ENCODE measurements around the gene HADH. TPM values are rescaled to one million over a fixed set of nuclear protein-coding genes. Genes with fewer than 3 reads are reported as not detected.

Gene HADH
- total RNA-seq, 1 experiment from 2014 or later, result 39.8 TPM

DNA sequence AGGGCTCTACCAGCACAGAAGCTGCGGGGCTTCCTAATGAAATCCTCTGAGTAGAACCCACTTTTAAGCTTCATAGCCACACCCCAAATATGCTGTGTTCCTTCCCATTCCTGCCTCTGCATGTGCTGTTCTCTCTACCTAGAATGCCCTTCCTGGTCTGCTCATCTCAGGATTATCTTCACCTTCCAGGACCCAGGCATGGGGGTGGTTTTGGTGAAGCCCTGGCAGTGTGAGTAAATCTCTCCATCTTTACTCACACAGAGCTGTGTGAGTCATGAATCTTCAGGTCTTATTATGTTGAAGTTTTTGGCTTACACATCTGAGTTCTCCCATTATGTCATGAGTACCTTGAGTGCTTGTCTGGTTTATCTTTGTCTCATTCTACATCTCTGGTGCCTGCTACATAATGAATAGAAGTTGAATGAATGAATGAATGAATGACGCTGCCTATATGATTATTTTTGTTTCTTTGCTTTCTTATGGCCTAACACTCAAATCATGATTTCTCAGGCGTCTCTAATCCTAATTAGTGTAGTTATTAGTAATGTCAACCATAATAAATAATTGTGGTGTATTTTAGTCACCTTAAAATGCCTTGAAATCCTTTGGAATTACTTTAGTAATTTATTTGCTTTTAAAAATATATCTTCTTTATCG, 41.9 kb downstream of the HADH start:
- no peak overlapping the region for H3K4me3 Mint-ChIP-seq
- DNase-seq (ENCODE audit: low spot score), result no peak
- H3K9me3 Mint-ChIP-seq, result no peaks in the 10 kb centered on the region
- peaks cover 48% of the 10 kb centered on the region for H3K36me3 Mint-ChIP-seq
- H3K27ac Mint-ChIP-seq, result no peak overlapping the region
- peaks cover 2% of the 10 kb centered on the region; the same call in 1 of the 2 replicates for H3K4me1 Mint-ChIP-seq
- ATAC-seq, result no peak
- CTCF ChIA-PET, result interaction anchor here (1.0 to 1.7 kb wide), 3 partner anchors 17 to 540 kb away, joined by 3 to 12 read pairs (median 4); no protein-coding TSS in a partner anchor
- TF ChIP-seq, protein P1, sequence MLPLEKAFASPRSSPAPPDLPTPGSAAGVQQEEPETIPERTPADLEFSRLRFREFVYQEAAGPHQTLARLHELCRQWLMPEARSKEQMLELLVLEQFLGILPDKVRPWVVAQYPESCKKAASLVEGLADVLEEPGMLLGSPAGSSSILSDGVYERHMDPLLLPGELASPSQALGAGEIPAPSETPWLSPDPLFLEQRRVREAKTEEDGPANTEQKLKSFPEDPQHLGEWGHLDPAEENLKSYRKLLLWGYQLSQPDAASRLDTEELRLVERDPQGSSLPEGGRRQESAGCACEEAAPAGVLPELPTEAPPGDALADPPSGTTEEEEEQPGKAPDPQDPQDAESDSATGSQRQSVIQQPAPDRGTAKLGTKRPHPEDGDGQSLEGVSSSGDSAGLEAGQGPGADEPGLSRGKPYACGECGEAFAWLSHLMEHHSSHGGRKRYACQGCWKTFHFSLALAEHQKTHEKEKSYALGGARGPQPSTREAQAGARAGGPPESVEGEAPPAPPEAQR (CRISPR knock-in tag; IDR thresholded peaks at IDR 0.05), result no peak
- TF ChIP-seq FOXJ3 (CRISPR knock-in tag; IDR thresholded peaks at IDR 0.05; ENCODE audit: borderline replicate concordance), result no peak
- TF ChIP-seq, protein P2, sequence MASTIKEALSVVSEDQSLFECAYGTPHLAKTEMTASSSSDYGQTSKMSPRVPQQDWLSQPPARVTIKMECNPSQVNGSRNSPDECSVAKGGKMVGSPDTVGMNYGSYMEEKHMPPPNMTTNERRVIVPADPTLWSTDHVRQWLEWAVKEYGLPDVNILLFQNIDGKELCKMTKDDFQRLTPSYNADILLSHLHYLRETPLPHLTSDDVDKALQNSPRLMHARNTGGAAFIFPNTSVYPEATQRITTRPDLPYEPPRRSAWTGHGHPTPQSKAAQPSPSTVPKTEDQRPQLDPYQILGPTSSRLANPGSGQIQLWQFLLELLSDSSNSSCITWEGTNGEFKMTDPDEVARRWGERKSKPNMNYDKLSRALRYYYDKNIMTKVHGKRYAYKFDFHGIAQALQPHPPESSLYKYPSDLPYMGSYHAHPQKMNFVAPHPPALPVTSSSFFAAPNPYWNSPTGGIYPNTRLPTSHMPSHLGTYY (CRISPR knock-in tag; IDR thresholded peaks at IDR 0.05), result no peak
- TF ChIP-seq FOXK1 (CRISPR knock-in tag; IDR thresholded peaks at IDR 0.05), result no peak
- TF ChIP-seq GRHL2 (CRISPR knock-in tag; IDR thresholded peaks at IDR 0.05; ENCODE audit: insufficient replicate concordance, severe bottlenecking), result no peak
- no peak for TF ChIP-seq JUN (CRISPR knock-in tag; IDR thresholded peaks at IDR 0.05)
- H3K27me3 Mint-ChIP-seq (ENCODE audit: low read depth), result no peaks in the 10 kb centered on the region
- POLR2A ChIA-PET, result no interaction called here

DNA sequence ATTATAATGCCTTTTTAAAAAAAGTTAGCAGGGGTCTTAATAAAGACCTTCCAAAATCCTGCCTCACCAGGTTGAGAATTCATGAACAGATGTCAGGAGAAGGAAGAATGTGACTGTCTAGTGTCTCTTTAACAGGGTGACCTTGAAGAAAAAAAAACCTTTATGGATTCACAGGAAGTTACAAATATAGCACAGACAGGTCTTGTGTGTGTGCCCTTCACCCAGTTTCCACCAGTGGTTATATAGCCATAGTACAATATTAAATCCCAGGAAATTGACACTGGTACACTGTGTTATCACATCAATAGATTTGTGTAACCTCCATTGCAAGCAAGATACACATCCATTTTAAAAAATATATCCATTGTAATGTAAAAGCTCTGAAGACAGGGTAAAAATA, 43.7 kb downstream of the HADH start:
- no peak for TF ChIP-seq NR2C2 (CRISPR knock-in tag; IDR thresholded peaks at IDR 0.05)
- TF ChIP-seq, protein P3, sequence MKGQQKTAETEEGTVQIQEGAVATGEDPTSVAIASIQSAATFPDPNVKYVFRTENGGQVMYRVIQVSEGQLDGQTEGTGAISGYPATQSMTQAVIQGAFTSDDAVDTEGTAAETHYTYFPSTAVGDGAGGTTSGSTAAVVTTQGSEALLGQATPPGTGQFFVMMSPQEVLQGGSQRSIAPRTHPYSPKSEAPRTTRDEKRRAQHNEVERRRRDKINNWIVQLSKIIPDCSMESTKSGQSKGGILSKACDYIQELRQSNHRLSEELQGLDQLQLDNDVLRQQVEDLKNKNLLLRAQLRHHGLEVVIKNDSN (CRISPR knock-in tag; IDR thresholded peaks at IDR 0.05), result no peak
- TF ChIP-seq ZBTB21 (CRISPR knock-in tag; IDR thresholded peaks at IDR 0.05; ENCODE audit: borderline replicate concordance), result no peak
- TF ChIP-seq, protein P4, sequence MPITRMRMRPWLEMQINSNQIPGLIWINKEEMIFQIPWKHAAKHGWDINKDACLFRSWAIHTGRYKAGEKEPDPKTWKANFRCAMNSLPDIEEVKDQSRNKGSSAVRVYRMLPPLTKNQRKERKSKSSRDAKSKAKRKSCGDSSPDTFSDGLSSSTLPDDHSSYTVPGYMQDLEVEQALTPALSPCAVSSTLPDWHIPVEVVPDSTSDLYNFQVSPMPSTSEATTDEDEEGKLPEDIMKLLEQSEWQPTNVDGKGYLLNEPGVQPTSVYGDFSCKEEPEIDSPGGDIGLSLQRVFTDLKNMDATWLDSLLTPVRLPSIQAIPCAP (CRISPR knock-in tag; IDR thresholded peaks at IDR 0.05), result no peak
- no peak for TF ChIP-seq NR1H2 (CRISPR knock-in tag; IDR thresholded peaks at IDR 0.05)
- TF ChIP-seq, protein P5, sequence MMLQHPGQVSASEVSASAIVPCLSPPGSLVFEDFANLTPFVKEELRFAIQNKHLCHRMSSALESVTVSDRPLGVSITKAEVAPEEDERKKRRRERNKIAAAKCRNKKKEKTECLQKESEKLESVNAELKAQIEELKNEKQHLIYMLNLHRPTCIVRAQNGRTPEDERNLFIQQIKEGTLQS (CRISPR knock-in tag; conservative IDR thresholded peaks at IDR 0.05), result no peak
- ChIA-PET CTCF (no interaction called here), POLR2A (no interaction called here)
- ATAC-seq (no peak), DNase-seq (ENCODE audit: low spot score) (no peak)
- Mint-ChIP-seq H3K27ac (no peak overlapping the region), H3K27me3 (ENCODE audit: low read depth) (no peaks in the 10 kb centered on the region), H3K36me3 (peaks cover 34% of the 10 kb centered on the region), H3K4me1 (peaks cover 2% of the 10 kb centered on the region; the same call in 1 of the 2 replicates), H3K4me3 (no peak overlapping the region), H3K9me3 (no peaks in the 10 kb centered on the region)

DNA sequence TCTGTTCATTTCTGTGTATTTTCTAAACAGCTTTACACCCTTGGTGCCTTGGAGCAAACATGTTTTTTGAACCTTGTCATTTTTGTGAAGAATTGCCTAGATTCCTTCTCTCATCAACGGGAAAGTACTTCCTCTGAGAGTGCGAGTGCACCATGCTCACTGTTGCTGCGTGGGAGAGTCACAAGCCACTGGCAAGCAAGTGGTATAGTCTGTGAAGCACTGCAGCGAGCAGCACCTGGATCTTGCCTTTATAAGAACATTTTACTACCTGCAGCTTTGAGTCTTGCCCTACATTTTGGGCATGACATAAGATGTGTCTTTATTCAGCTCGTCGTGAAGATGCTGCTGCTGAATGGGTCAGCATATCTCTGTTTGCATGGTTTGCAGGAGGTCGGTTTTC, 44.9 kb downstream of the HADH start:
- H3K27me3 Mint-ChIP-seq (ENCODE audit: low read depth), result no peaks in the 10 kb centered on the region
- no peak for DNase-seq (ENCODE audit: low spot score)
- no peak overlapping the region for H3K4me3 Mint-ChIP-seq
- H3K4me1 Mint-ChIP-seq, result peaks cover 2% of the 10 kb centered on the region; the same call in 1 of the 2 replicates
- no peaks in the 10 kb centered on the region for H3K9me3 Mint-ChIP-seq
- peaks cover 27% of the 10 kb centered on the region for H3K36me3 Mint-ChIP-seq
- H3K27ac Mint-ChIP-seq, result no peak overlapping the region
- ChIA-PET CTCF (interaction anchor here (0.9 kb wide), 1 partner anchor 16 kb away, joined by 3 read pairs; no protein-coding TSS in a partner anchor), POLR2A (no interaction called here)
- ATAC-seq, result no peak
- no peak for TF ChIP-seq MXD4 (CRISPR knock-in tag; IDR thresholded peaks at IDR 0.05; ENCODE audit: borderline replicate concordance)
- TF ChIP-seq SMAD4 (CRISPR knock-in tag; IDR thresholded peaks at IDR 0.05), result no peak
- TF ChIP-seq, protein P6, sequence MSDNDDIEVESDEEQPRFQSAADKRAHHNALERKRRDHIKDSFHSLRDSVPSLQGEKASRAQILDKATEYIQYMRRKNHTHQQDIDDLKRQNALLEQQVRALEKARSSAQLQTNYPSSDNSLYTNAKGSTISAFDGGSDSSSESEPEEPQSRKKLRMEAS (CRISPR knock-in tag; IDR thresholded peaks at IDR 0.05), result no peak
- TF ChIP-seq, protein P7, sequence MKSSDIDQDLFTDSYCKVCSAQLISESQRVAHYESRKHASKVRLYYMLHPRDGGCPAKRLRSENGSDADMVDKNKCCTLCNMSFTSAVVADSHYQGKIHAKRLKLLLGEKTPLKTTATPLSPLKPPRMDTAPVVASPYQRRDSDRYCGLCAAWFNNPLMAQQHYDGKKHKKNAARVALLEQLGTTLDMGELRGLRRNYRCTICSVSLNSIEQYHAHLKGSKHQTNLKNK (CRISPR knock-in tag; IDR thresholded peaks at IDR 0.05), result no peak
- TF ChIP-seq GRHL2 (CRISPR knock-in tag; IDR thresholded peaks at IDR 0.05; ENCODE audit: insufficient replicate concordance, severe bottlenecking), result no peak
- TF ChIP-seq EMX1 (CRISPR knock-in tag; IDR thresholded peaks at IDR 0.05), result no peak
- no peak for TF ChIP-seq SMAD3 (CRISPR knock-in tag; IDR thresholded peaks at IDR 0.05; ENCODE audit: borderline replicate concordance)
- TF ChIP-seq, protein P2 (CRISPR knock-in tag; IDR thresholded peaks at IDR 0.05), result no peak
- TF ChIP-seq ZNF317 (CRISPR knock-in tag; IDR thresholded peaks at IDR 0.05; ENCODE audit: borderline replicate concordance, low read depth), result no peak
- TF ChIP-seq CREB1 (CRISPR knock-in tag; IDR thresholded peaks at IDR 0.05), result no peak
- TF ChIP-seq, protein P8, sequence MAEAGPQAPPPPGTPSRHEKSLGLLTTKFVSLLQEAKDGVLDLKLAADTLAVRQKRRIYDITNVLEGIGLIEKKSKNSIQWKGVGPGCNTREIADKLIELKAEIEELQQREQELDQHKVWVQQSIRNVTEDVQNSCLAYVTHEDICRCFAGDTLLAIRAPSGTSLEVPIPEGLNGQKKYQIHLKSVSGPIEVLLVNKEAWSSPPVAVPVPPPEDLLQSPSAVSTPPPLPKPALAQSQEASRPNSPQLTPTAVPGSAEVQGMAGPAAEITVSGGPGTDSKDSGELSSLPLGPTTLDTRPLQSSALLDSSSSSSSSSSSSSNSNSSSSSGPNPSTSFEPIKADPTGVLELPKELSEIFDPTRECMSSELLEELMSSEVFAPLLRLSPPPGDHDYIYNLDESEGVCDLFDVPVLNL (CRISPR knock-in tag; IDR thresholded peaks at IDR 0.05; ENCODE audit: borderline replicate concordance, low read depth), result no peak
- TF ChIP-seq, protein P9, sequence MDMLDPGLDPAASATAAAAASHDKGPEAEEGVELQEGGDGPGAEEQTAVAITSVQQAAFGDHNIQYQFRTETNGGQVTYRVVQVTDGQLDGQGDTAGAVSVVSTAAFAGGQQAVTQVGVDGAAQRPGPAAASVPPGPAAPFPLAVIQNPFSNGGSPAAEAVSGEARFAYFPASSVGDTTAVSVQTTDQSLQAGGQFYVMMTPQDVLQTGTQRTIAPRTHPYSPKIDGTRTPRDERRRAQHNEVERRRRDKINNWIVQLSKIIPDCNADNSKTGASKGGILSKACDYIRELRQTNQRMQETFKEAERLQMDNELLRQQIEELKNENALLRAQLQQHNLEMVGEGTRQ (CRISPR knock-in tag; IDR thresholded peaks at IDR 0.05), result no peak
- TF ChIP-seq GTF2I (CRISPR knock-in tag; conservative IDR thresholded peaks at IDR 0.05), result no peak
